Measurements from ENCODE around the gene NCEH1. TPM values are rescaled to one million over a fixed set of nuclear protein-coding genes. Genes with fewer than 3 reads are reported as not detected.

The NCEH1 gene
- polyA plus RNA-seq, 1 of the 3 experiments (the other 2 are of a cell fraction): 7.5 TPM

DNA sequence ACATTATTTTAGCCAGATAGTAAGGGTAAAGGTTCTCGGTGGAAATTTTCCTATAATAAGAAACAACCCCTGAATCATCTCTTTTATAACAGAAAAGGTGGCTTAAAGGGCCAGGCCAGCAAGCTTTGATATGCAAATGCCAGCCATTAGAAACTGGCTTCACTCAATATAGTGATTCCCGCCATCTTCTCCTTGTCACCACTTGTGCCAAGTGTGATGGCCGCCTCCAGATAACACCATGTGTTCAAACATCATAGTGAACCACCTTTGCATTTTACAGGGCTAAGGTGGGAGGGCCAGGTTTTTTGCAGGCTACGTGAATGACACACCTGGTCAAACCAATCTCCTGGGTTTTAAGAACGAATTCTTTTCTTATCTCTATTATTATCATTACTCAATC, 31.3 kb downstream of the NCEH1 start (continued):
- TF ChIP-seq, protein P1, sequence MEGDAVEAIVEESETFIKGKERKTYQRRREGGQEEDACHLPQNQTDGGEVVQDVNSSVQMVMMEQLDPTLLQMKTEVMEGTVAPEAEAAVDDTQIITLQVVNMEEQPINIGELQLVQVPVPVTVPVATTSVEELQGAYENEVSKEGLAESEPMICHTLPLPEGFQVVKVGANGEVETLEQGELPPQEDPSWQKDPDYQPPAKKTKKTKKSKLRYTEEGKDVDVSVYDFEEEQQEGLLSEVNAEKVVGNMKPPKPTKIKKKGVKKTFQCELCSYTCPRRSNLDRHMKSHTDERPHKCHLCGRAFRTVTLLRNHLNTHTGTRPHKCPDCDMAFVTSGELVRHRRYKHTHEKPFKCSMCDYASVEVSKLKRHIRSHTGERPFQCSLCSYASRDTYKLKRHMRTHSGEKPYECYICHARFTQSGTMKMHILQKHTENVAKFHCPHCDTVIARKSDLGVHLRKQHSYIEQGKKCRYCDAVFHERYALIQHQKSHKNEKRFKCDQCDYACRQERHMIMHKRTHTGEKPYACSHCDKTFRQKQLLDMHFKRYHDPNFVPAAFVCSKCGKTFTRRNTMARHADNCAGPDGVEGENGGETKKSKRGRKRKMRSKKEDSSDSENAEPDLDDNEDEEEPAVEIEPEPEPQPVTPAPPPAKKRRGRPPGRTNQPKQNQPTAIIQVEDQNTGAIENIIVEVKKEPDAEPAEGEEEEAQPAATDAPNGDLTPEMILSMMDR (IDR thresholded peaks at IDR 0.05): no peak
- TF ChIP-seq RAD21 (IDR thresholded peaks at IDR 0.05; ENCODE audit: low read length): no peak

DNA sequence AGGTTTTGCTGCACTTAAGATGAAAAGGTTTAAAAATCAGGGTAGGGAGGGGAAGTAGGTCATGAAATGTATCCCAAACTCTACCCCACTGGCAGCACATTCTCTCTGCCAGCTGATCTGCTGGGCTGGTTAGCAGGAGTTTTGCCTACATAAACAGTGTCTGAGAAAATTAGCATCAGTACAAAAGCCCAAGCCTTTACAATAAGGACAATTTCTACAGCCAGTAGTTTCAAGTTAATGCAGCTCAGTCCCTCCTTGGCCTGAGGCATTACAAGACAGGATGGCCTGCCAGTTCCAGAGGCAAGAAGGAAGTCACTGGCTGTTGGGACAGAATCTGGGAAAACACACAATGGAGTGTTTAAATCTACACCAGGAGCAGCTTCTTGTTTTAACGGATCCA, 32.8 kb downstream of the NCEH1 start:
- CTCF ChIA-PET: interaction anchor here (0.5 to 2.9 kb wide), 7 partner anchors 12 to 217 kb away, joined by 3 to 11 read pairs (median 5); partner anchors contain the start of gene NCEH1
- peaks cover 35% of the 10 kb centered on the region for H3K79me2 ChIP-seq (ENCODE audit: insufficient read depth)

DNA sequence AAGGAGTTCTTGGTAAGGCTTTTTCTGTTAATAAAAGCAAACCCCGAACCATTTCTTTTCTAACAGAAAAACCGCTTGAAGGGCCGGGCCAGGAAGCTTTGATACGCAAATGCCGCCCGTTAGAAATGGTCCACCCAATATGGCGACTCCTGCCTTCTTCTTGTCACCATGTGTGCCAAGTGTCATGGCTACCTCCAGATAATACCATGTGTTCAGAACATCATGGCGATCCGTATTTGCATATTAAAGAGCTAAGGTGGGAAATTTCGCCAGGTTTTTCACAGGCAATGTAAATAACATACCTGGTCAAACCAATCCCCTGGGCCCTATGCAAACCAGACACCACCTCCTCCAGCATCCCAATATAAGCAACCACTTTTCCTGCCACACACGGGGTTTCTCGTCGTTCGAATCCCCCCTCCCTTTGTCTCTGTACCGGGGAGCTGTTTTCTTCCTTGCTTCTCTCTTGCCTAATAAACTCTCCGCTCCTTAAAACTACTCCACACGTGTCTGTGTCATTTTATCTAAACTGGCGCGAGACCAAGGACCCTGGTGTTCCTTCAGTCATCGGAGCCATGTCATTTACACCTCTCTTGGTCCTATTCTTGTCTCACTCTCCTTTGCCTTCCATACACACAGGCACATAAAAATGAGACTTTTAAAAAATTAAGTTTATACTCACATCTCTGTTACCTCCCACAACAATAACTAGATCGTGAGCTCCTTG, 34.5 kb downstream of the NCEH1 start:
- H3K79me2 ChIP-seq (ENCODE audit: insufficient read depth): peaks cover 29% of the 10 kb centered on the region
- no peaks in the 10 kb centered on the region for H3K27me3 ChIP-seq (ENCODE audit: insufficient read depth)
- no peak for TF ChIP-seq SMC3 (IDR thresholded peaks at IDR 0.05; ENCODE audit: low read depth, low read length)
- TF ChIP-seq MEF2A (IDR thresholded peaks at IDR 0.05; ENCODE audit: borderline replicate concordance, low read depth): no peak
- TF ChIP-seq TEAD4 (IDR thresholded peaks at IDR 0.05; ENCODE audit: borderline replicate concordance, insufficient read depth): no peak
- TF ChIP-seq, protein P2, sequence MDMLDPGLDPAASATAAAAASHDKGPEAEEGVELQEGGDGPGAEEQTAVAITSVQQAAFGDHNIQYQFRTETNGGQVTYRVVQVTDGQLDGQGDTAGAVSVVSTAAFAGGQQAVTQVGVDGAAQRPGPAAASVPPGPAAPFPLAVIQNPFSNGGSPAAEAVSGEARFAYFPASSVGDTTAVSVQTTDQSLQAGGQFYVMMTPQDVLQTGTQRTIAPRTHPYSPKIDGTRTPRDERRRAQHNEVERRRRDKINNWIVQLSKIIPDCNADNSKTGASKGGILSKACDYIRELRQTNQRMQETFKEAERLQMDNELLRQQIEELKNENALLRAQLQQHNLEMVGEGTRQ (IDR thresholded peaks at IDR 0.05; ENCODE audit: borderline replicate concordance, low read depth, low read length): no peak
- TF ChIP-seq, protein P3, sequence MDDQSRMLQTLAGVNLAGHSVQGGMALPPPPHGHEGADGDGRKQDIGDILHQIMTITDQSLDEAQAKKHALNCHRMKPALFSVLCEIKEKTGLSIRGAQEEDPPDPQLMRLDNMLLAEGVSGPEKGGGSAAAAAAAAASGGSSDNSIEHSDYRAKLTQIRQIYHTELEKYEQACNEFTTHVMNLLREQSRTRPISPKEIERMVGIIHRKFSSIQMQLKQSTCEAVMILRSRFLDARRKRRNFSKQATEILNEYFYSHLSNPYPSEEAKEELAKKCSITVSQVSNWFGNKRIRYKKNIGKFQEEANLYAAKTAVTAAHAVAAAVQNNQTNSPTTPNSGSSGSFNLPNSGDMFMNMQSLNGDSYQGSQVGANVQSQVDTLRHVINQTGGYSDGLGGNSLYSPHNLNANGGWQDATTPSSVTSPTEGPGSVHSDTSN (IDR thresholded peaks at IDR 0.05): no peak
- TF ChIP-seq, protein P4, sequence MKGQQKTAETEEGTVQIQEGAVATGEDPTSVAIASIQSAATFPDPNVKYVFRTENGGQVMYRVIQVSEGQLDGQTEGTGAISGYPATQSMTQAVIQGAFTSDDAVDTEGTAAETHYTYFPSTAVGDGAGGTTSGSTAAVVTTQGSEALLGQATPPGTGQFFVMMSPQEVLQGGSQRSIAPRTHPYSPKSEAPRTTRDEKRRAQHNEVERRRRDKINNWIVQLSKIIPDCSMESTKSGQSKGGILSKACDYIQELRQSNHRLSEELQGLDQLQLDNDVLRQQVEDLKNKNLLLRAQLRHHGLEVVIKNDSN (IDR thresholded peaks at IDR 0.05; ENCODE audit: borderline replicate concordance, low read depth): no peak
- CTCF ChIA-PET: interaction anchor here (0.6 to 2.9 kb wide), 10 partner anchors 9 to 904 kb away, joined by 3 to 11 read pairs (median 5); partner anchors contain the start of genes ECT2 and NCEH1
- peaks cover 2 to 8% of the 10 kb centered on the region in 2 experiments; a peak in 3 of 4 replicates for H3K4me1 ChIP-seq (ENCODE audit: control insufficient read depth in 1 of 2, insufficient read depth in 2 of 2, low read depth in 1 of 2, low read length in 1 of 2)
- DNase-seq: no peak
- H3K9me2 ChIP-seq: no peaks in the 10 kb centered on the region
- POLR2A ChIA-PET: no interaction called here
- no peak overlapping the region for H3K4me2 ChIP-seq
- peak overlapping the region; percentile 7 for H2AFZ ChIP-seq (ENCODE audit: low read depth)
- peak overlapping the region; percentile 44 to 50 for H3K27ac ChIP-seq (ENCODE audit: low read depth in 2 of 2, low read length in 1 of 2)
- WGBS (ENCODE audit: low lambda C conversion rate): 93% methylated on average over 21 of the region's 21 CpGs
- no peak overlapping the region for H3K9ac ChIP-seq
- no peaks in the 10 kb centered on the region for H4K20me1 ChIP-seq (ENCODE audit: insufficient read depth)
- no peak overlapping the region for H3K4me3 ChIP-seq (ENCODE audit: low read depth in 2 of 2, low read length in 1 of 2)
- no peaks in the 10 kb centered on the region for H3K36me3 ChIP-seq (replicated peaks in 1 of 2; ENCODE audit: control insufficient read depth in 1 of 2, insufficient read depth in 2 of 2, low read length in 1 of 2)
- H3F3A ChIP-seq (replicated peaks; ENCODE audit: insufficient read depth): peaks cover 7% of the 10 kb centered on the region
- no peaks in the 10 kb centered on the region for H3K9me3 ChIP-seq

More for the DNA sequence above, 32.8 kb downstream of the NCEH1 start:
- Histone ChIP-seq H3K9ac (no peak overlapping the region), H3K9me3 (no peaks in the 10 kb centered on the region), H3K27ac (ENCODE audit: low read depth in 2 of 2, low read length in 1 of 2) (no peak overlapping the region), H4K20me1 (ENCODE audit: insufficient read depth) (no peaks in the 10 kb centered on the region), H3K27me3 (ENCODE audit: insufficient read depth) (no peaks in the 10 kb centered on the region), H3K9me2 (no peaks in the 10 kb centered on the region), H3F3A (replicated peaks; ENCODE audit: insufficient read depth) (peaks cover 7% of the 10 kb centered on the region), H3K4me3 (ENCODE audit: low read depth in 2 of 2, low read length in 1 of 2) (no peak overlapping the region), H3K4me1 (ENCODE audit: control insufficient read depth in 1 of 2, insufficient read depth in 2 of 2, low read depth in 1 of 2, low read length in 1 of 2) (peaks cover 2 to 8% of the 10 kb centered on the region in 2 experiments; a peak in 3 of 4 replicates), H3K4me2 (no peak overlapping the region), H3K36me3 (replicated peaks in 1 of 2; ENCODE audit: control insufficient read depth in 1 of 2, insufficient read depth in 2 of 2, low read length in 1 of 2) (no peaks in the 10 kb centered on the region), H2AFZ (ENCODE audit: low read depth) (no peak overlapping the region)
- WGBS (ENCODE audit: low lambda C conversion rate): 100% methylated on average over 1 of the region's 1 CpG
- no peak for DNase-seq
- POLR2A ChIA-PET: no interaction called here
- TF ChIP-seq CHD2 (IDR thresholded peaks at IDR 0.05; ENCODE audit: low read length, partially characterized antibody) (no peak), MXI1 (IDR thresholded peaks at IDR 0.05; ENCODE audit: low read depth, low read length) (no peak)
